Activated T-helper 1 cell treated with anti-CD3 and anti-CD28 coated beads, Interleukin-2, amount 50 U/mL, for 16 hours (primary cell): ENCODE data around the gene SVOP.
"Not testable (repeated sequence)": the region's sequence is repeated elsewhere in the genome, so short reads cannot be mapped to it uniquely, and the experiment has no call there.

Source experiments
- DNase-seq, 2 donors: peaks; one replicate each; pipeline ENCODE4 v3.0.0-alpha.2; 2020; ENCODE audit warnings: low read depth in 1 of 2, low spot score in 1 of 2

The SVOP gene

DNA sequence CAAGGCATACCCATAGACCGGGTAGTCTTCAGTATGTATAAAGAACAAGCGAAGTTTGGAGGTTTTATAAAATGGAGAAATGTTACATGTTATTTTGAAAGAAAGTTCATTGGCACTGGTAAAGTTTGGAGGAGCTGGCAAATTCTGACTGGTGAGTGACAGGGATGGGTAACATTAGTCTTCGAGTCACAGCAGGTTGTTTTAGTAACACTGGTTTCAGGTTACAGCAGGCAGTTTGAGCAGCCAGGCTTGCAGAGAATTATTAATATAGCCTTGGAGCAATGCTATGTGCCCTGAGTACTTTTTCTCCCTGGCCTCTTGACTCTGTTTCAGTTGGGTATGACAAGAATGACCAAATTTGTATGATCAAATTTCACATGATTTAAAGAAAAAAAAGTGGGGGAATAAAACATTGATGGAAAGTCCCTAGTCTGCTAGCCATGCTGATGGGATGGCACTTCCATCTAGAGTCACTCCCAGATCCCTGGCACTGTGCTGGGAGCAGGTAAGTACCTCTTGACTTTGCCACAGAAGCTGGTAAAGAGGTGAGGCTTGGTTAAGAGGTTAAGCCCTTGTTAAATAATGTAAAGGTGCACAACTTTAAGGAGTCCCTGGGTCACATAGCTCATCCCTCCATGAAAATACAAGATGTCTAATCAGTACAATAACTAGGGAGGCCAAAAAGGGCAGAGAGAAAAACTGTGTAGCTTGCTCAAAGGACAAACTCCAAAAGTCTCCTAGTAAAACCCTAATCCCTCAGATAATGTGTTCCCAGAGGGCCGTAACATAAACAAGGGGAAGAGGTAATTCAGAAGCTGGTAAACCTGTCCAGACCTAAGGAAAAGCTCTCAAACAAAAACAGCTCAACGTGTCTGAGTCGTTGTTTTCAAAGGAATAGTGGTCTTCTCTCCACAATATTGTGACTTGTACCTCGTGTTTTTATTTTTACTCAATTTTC lies 12.7 kb upstream of the SVOP start:
- DNase-seq = no peak

DNA sequence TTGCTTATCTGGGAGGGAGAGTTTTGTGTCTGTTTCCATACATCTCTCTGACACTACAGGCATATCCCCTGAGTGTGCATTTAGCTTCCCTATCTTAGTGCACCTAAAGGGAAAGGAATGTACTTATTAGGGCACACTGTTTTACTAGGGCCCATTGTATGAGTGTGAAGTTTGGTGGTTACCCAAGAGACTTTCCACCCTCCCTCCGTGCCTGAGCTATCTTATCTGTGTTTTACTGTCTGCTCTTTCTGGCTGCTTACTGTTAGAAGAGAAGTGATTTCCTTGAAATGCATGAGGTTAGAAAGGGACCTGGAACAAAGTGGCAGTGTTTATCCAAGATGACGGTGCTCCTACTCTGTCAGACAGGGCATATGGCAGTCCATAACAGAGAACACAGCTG lies 8.5 kb upstream of the SVOP start:
- no peak for DNase-seq

DNA sequence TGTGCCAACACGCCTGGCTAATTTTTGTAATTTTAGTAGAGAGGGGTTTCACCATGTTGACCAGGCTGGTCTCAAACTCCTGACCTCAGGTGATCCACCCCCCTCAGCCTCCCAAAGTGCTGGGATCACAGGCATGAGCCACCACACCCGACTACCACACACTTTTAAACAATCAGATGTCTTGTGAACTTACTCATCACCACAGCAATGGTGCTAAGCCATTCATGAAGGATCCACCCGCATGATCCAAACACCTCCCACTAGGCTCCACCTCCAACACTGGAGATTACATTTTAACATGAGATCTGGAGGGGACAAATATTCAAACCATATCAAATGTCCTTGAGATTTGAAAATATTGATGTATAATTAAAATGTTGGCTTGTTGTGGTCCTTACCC lies 7.8 kb upstream of the SVOP start:
- not testable (repeated sequence) for DNase-seq

DNA sequence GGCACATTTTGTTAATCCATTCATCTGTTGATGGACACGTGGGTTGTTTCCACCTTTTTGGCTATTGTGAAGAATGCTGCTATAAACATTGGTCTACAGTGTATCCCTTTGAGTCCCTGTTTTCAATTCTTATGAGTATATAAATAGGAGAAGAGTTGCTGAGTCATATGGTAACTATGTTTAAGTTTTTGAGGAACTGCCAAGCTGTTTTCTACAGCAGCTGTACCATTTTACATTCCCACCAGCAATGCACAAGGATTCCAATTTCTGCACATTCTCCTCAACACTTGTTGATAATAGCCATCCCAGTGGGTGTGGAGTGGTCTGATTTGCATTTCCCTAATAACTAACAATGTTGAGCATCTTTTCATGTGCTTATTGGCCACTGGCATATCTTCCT lies 6.9 kb upstream of the SVOP start:
- DNase-seq = no peak

DNA sequence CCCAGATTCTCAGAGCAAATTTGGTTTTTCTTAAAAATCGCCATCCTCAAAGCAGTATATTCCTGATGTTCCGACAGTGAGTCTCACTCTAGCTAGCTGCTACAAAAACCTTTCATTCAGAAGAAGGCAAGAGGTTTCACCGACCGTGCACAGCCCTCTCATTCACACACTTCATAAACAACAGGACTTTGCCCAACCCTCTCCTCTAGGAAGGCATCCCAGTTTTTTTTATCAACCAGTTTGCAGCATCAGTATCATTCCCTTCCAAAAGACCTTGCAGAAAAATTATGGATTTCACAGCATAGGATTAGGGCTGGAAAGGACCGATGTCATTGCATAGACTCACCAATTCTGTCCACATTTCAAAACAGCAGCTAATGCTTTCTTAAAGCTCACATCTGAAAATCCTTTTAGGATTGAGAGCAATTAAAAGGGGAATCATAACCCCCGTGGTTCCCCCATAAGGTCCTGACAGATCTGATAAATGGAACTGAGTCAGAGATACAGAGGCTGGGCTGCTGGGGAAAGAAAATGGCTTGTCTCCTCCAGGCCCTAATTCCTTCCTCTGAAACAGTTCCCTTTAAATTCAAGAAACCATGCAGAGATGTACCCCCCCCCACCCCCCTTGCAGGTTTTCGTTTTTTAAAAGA lies 597 bp downstream of the SVOP start:
- DNase-seq = no peak

DNA sequence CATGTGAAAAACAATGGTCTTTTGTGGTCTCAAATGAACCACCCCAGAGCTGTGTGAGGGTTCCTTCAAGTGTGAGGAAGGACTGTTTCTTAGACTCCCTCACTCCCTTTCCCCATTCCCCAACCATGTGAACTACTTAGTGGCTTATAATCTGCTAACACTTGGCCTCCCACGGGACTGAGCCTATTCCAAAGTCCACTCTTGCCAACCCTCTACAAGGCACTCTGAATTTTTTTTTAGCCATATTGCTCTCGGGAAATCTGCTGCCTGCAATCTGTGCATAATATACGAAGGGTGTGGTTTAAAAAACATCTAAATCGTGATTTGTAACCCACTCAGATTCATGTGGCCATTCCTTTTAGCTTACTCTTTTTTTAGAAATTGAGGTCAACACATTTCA lies 2.6 kb downstream of the SVOP start:
- DNase-seq = no peak

DNA sequence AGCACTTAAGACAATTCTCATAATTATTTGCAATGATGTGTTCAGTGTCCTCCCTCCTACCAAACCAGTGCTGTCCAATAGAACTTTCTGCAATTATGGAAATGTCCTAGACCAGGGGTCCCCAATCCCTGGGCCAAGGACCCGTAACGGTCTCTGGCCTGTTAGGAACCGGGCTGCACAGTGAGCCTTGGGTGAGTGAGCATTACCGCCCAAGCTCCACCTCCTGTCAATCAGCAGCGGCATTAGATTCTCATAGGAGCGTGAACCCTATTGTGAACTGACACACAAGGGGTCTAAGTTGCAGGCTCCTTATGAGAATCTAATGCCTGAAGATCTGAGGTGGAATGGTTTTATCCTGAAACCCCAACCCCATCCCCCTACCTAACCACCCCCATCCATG lies 3.9 kb downstream of the SVOP start:
- no peak for DNase-seq

DNA sequence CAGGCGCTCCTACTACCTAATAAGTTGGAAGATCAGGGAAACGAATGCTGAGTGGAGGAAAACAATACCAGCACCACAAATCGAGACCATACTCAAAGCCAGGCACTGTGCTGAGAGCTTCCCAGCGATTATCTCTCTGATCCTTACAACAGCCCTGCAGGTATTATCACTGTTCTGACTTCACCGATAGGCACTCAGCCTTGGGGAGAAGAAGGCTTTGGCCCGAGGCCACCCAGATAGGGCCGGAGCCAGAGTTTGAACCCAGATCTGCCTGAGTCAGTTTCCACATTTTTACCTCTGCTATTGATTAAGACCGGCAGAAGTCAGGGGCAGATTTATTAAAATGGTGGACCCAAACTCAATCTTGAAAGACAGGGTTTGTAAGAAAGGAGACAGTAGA lies 4.9 kb downstream of the SVOP start:
- DNase-seq = no peak

DNA sequence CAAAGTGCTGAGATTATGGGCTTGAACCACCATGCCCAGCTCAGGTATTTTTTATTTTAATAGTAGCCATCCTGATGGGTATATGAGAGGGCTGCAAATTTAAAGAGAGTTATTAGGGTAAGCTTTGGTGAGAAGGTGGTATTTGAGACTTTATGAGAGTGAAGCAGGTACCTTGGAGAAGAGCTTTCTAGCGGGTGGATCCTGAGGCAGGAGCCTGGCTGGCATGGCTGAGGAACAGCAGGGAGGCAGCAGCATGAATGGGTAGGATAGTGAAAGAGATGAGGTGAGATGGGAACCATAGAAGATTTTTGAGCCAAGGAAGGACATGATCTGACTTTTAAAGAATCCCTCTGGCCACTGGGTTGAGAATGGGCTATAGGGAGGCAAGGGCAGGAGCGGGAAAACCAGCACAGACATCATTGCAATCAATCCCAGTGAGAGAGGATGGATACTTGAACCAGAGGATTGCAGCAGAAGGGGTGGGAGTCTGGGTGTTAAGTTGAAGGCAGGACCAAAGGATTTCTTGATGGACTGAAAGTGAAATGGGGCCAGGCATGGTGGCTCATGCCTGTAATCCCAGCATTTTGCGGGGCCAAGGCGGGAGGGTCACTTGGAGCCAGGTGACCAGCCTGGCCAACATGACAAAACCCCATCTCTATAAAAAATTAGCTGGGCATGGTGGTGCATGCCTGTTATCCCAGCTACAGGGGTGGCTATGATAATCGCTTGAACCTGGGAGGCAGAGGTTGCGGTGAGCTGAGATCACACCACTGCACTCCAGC lies 5.7 kb downstream of the SVOP start:
- no peak for DNase-seq

DNA sequence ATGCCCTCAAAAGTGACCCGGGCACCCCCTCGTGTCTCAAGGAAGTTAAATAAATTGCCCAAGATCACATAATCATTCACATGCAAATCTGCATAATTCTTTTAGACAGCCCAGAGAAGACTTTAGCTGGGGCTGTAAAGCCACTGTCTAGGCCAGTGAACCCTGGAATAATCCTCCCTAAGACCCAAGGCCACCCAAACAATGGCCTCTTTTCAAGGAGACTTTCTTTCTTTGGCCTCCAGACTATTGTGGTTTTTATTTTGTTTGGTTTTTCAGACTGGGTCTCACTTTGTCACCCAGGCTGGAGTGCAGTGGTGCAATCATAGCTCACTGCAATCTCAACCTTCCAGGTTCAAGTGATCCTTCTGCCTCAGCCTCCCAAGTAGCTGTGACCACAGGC lies 10.6 kb downstream of the SVOP start:
- no peak for DNase-seq

DNA sequence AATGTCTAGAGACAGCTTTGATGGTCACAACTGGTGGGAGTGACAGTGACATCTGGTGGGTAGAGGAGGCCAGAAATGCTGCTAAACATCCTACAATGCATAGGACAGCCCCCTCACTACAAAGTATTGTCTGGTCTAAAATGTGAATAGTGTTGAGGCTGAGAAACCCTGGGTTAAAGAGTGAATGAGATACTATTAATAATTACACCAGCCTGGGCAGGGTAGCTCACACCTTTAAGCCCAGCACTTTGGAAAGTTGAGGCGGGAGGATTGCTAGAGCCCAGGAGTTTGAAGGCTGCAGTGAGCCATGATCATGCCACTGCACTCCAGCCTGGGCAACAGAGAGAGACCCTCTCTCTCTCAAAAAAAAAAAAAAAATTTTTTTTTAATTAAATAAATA lies 11.1 kb downstream of the SVOP start:
- DNase-seq = no peak

DNA sequence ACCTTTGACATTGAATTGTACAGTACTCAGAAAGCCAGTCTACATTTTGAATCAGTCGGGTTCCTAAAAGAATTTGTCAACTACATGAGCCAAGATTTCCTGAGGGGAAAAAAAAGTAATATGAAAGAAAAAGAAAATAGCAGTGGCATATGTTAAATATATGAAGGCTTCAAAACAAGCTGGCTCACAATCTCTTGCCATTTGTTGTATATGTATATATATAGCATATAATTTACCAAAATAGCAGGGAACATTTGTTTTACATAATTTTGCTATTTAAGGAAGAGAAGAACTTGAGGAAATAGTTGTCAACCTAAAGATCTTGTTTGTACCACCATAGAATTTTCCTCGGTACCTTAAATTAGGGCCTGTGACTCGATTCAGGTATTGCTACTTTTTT lies 16.9 kb downstream of the SVOP start:
- DNase-seq = no peak

DNA sequence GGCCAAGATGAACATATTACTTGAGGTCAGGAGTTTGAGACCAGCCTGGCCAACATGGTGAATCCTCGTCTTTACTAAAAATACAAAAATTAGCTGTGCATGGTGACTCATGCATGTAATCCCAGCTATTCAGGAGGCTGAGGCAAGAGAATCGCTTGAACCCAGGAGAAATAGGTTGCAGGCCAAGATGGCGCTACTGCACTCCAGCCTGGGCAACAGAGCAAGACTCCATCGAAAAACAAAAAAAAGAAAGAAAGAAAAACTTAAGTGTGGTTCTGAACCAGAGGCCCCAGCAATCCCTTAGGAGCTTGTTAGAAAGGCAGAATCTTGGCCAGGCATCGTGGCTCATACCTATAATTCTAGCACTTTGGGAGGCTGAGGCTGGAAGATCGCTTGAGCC lies 24.5 kb downstream of the SVOP start:
- DNase-seq = no peak

DNA sequence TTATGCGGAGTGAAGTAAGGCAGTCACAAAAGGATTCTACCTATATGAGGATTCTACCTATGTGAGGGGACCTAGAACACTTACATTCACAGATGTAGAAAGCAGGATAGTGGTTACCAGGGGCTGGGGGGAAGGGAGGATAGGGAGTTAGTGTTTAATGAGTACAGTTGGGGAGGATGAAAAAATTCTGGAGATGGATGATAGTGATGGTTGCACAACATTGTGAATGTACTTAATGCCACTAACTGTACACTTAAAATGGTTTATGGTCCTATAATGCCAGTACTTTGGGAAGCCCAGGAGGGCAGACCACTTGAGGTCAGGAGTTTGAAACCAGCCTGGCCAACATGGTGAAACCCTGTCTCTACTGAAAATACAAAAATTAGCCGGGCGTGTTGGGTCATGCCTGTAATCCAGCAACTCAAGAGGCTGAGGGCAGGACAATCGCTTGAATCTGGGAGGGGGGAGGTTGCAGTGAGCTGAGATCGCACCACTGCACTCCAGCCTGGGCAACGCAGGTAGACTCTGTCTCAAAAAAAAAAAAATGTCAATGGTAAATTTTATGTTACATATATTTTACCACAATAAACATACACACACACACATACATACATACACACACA lies 25.4 kb downstream of the SVOP start:
- no peak for DNase-seq

DNA sequence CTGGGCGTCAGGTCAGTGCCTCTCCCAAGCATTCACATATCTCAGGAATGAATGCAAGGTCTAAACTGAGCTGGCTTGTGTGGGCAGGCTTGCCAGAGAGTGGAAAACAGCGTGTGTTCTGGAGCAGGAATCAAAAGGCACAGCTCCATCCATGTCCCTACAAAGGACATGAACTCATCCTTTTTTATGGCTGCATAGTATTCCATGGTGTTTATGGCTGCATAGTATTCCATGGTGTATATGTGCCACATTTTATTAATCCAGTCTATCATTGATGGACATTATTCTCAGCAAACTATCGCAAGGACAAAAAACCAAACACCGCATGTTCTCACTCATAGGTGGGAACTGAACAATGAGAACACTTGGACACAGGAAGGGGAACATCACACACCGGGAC lies 30.8 kb downstream of the SVOP start:
- DNase-seq = not testable (repeated sequence)

DNA sequence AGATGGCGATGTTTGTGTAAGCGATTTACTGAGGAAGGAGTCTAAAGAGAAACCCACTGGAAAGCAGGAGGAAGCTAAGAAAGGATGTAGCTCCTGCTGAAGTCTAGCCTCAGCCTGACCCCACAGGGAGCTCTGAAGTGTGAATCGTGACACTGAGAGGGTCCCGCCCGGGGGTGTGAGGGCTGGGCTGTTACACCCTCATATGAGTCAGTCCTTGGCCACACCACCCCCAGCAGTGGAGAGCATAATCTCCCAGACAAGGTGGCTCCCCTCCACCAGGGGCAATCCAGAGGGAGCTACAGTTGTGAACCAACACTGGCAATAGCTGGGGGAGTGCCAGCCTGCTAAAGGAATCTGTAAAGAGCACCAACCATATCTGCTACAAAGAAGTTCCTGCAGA lies 31.5 kb downstream of the SVOP start:
- DNase-seq = no peak

DNA sequence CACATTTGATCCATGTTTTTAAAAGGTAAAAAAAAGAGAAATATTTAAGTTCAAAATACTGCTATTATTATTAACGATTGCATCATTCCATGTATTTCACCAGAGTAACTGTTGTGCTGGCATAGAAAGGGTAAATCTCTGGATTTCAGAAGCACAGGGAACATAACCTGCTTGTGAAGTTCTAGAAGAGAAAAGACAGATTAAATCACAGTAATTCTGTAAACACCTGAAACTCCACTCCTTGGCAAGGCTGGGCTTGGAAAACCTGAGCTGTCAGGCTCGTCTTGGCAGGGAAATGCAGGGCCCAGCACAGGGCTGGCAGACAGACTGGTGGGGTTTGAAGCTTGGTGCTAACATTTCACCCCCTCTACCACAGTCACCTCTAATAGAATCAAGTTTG lies 35.1 kb downstream of the SVOP start:
- no peak for DNase-seq

DNA sequence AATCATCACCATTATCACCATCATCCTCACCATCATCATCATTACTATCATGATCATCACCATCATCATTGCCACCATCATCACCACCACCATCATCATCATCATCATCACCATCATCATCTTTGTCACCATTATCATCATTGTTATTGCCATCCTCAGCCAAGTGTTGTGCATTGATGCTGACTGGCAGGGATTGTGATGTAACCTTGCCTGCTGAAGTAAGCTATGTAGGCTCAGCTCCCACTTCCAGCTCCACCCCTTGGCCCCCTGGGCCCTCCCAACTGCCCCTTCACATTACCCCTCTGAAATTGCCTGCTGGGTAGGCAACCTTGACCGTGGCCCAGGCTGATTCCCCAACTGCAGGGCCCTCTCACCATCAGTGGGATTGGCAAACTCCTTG lies 37.6 kb downstream of the SVOP start:
- no peak for DNase-seq

DNA sequence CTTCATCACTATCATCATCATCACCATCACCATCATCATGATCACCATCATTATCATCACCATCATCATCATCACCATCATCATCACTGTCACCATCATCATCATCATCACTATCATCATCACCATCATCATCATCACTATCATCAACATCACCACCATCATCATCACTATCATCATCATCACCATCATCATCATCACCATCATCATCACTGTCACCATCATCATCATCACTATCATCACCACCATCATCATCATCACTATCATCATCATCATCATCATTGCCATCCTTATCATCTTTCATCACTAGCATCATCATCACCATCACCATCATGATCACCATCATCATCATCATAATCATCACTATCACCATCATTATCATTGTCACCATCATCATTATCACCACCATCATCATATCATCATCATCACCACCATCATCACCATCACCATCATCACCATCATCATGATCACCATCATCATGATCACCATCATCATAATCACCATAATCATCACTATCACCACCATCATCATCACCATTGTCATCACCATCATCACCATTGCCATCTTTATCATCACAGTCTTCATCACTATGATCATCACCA lies 38.1 kb downstream of the SVOP start:
- DNase-seq = no peak

DNA sequence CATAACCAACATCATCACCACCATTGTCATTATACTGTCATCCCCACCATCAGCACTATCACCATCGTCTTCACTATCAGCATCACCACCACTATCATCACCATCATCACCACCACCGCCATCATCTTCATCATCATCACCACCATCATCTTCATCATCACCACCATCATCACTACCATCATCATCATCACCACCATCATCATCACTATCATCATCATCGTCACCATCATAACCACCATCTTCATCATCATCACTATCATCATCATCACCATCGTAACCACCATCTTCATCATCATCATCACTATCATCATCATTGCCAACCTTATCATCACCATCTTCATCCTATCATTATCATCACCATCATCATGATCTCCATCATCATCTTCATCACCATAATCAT lies 39.0 kb downstream of the SVOP start:
- DNase-seq = no peak
